Activated B cell treated with CpG ODN at 0.5 μM for 24 hours (primary cell): ENCODE data around the gene GCHFR. TPM values are rescaled to one million over a fixed set of nuclear protein-coding genes. Genes with fewer than 3 reads are reported as not detected.

Experiments used
- ATAC-seq: fragments of 200-7000 bp; cut with Tn5 transposase; one replicate; pipeline ENCODE4 v1.10.0; 2021; ENCODE audit warnings: low read depth, mild to moderate bottlenecking, moderate library complexity
- CTCF ChIA-PET: fragments of 350-600 bp; sonication (Branson Sonifier 250); formaldehyde crosslinking; loops from one replicate; lab custom pipeline; 2021; ENCODE audit warnings: antibody characterized with exemption; lab: Charles Lee
- POLR2A ChIA-PET: fragments of 350-600 bp; sonication (Branson Sonifier 250); formaldehyde crosslinking; loops from one replicate; lab custom pipeline; 2021; ENCODE audit warnings: antibody characterized with exemption; lab: Charles Lee
- DNase-seq: peaks from one replicate; pipeline ENCODE4 v3.0.0; 2022
- H3K27ac Mint-ChIP-seq: one replicate; pipeline ENCODE4 v1.8.0; 2020; ENCODE audit warnings: mixed read lengths
- H3K27me3 Mint-ChIP-seq: one replicate; pipeline ENCODE4 v1.8.0; 2021; ENCODE audit warnings: mixed read lengths
- H3K36me3 Mint-ChIP-seq: one replicate; pipeline ENCODE4 v1.8.0; 2021; ENCODE audit warnings: low read depth, mixed read lengths
- H3K4me1 Mint-ChIP-seq: one replicate; pipeline ENCODE4 v1.8.0; 2021; ENCODE audit warnings: mixed read lengths
- H3K4me3 Mint-ChIP-seq: one replicate; pipeline ENCODE4 v1.8.0; 2020; ENCODE audit warnings: mild to moderate bottlenecking, mixed read lengths
- H3K9me3 Mint-ChIP-seq: one replicate; pipeline ENCODE4 v1.8.0; 2020; ENCODE audit warnings: mixed read lengths
- intact Hi-C: fragments of 100-400 bp; cut with micrococcal nuclease; formaldehyde crosslinking; loops from one replicate; pipeline ENCODE4 v1.15.1; 2024
- total RNA-seq: library from RNA; stranded (reverse); gene quantifications from 2 replicates; pipeline ENCODE4 v1.2.3, GENCODE V29; 2022
- TF ChIP-seq, protein P1 (sequence below): fragments of 200-600 bp; IDR thresholded peaks from one replicate; pipeline ENCODE4 v1.8.0; 2022; ENCODE audit warnings: antibody characterized with exemption, mild to moderate bottlenecking

Gene GCHFR
- total RNA-seq, 1 donor from 2014 or later: 21.1 TPM

DNA sequence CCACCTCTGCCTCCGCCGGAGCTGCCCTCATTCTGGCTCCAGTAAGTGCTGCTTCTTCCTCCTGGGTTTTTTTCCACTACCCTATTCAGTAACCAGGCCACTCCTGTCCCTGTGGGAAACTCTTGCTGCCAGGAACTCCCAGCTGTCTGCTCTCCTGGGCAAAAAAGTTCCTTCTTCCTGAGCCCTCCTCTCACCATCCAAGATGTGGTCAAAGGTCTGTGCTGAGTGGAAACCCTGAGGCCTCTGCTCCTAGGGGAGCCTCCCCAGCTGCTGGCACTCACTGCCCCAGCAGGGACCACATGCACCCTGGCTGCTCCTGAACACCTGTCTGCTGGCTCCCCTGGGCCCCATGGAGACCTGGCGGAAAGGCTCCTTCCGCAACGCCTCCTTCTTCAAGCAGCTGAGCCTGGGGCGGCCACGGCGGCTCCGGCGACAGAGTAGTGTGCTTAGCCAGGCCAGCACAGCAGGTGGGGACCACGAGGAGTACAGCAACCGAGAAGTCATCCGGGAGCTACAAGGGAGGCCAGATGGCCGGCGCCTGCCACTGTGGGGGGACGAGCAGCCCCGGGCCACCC lies 6.4 kb downstream of the GCHFR start:
- peaks cover 52% of the 10 kb centered on the region for H3K4me1 Mint-ChIP-seq
- ATAC-seq (no peak), DNase-seq (peak; percentile 42)
- H3K36me3 Mint-ChIP-seq: peaks cover 27% of the 10 kb centered on the region
- TF ChIP-seq, protein P1, sequence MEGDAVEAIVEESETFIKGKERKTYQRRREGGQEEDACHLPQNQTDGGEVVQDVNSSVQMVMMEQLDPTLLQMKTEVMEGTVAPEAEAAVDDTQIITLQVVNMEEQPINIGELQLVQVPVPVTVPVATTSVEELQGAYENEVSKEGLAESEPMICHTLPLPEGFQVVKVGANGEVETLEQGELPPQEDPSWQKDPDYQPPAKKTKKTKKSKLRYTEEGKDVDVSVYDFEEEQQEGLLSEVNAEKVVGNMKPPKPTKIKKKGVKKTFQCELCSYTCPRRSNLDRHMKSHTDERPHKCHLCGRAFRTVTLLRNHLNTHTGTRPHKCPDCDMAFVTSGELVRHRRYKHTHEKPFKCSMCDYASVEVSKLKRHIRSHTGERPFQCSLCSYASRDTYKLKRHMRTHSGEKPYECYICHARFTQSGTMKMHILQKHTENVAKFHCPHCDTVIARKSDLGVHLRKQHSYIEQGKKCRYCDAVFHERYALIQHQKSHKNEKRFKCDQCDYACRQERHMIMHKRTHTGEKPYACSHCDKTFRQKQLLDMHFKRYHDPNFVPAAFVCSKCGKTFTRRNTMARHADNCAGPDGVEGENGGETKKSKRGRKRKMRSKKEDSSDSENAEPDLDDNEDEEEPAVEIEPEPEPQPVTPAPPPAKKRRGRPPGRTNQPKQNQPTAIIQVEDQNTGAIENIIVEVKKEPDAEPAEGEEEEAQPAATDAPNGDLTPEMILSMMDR: no peak
- intact Hi-C loops: no loop called here
- ChIA-PET CTCF (interaction anchor here (0.9 to 6.6 kb wide), 4 partner anchors 12 to 216 kb away, joined by 3 to 45 read pairs (median 8); no protein-coding TSS in a partner anchor), POLR2A (interaction anchor here (0.5 to 3.3 kb wide), 17 partner anchors 12 to 1199 kb away, joined by 3 to 49 read pairs (median 6); partner anchors contain the start of genes CCDC32, CHP1, DNAJC17 and EXD1)
- H3K27me3 Mint-ChIP-seq: no peaks in the 10 kb centered on the region
- peak overlapping the region; percentile 82 for H3K4me3 Mint-ChIP-seq
- peak overlapping the region; percentile 93 for H3K27ac Mint-ChIP-seq
- H3K9me3 Mint-ChIP-seq: no peaks in the 10 kb centered on the region

DNA sequence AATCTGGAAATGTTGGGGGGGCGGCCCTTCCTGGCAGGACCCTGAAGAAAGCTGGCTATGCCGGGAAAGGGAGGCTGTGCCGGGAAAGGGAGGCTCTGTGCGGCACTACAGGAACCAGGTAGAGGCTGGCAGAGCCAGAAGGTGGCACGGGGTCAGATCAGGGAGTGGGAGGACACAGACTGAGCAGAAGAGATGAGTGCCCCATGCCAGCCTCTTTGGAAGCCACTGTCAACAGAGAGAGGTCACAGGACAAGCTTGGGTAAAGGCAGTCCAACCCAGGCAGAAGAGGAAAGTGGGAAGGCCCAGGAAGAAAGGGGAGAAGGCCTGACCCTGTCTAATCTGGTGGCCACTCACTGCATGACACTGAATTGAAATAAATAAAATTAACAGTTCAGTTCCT lies 7.4 kb downstream of the GCHFR start:
- Mint-ChIP-seq H3K9me3 (no peaks in the 10 kb centered on the region), H3K36me3 (peaks cover 37% of the 10 kb centered on the region), H3K27ac (peak overlapping the region; percentile 59), H3K4me1 (peaks cover 47% of the 10 kb centered on the region), H3K4me3 (no peak overlapping the region), H3K27me3 (no peaks in the 10 kb centered on the region)
- CTCF ChIA-PET: interaction anchor here (6.6 kb wide), 1 partner anchor 11 kb away, joined by 45 read pairs; no protein-coding TSS in a partner anchor
- DNase-seq (no peak), ATAC-seq (no peak)
- POLR2A ChIA-PET: interaction anchor here (1.0 to 3.3 kb wide), 6 partner anchors 13 to 463 kb away, joined by 4 to 49 read pairs (median 16); partner anchors contain the start of genes DNAJC17, PLCB2, RAD51 and RPUSD2
- TF ChIP-seq, protein P1: no peak
- intact Hi-C loops: no loop called here

DNA sequence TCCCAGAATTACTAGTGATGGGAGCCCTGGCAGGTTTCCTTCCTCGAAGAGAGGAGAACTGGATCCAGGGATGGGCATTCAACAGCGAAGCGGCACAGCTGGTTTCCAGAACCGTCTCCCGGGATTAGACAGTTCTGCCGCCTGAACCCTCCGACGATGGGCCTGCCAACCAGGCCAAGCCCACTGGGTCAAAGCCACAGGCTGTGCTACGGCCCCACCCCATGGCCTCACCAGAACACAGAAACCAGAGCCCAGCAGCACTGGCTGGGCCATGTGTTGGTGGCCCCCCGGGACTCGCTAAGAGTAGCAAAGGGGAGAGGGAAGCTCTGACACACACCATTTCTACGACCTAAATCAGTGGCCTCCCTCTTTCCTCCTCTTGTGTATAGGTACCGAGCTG lies 8.1 kb downstream of the GCHFR start:
- H3K9me3 Mint-ChIP-seq: no peaks in the 10 kb centered on the region
- CTCF ChIA-PET: interaction anchor here (1.0 to 6.6 kb wide), 2 partner anchors 10 to 25 kb away, joined by 5 to 45 read pairs; no protein-coding TSS in a partner anchor
- H3K4me1 Mint-ChIP-seq: peaks cover 47% of the 10 kb centered on the region
- DNase-seq (no peak), ATAC-seq (no peak)
- intact Hi-C loops: no loop called here
- POLR2A ChIA-PET: interaction anchor here (0.9 to 1.0 kb wide), 2 partner anchors 35 to 77 kb away, joined by 3 to 8 read pairs; partner anchors contain the start of genes RAD51 and ZFYVE19
- peak overlapping the region; percentile 60 for H3K27ac Mint-ChIP-seq
- TF ChIP-seq, protein P1: no peak
- peaks cover 44% of the 10 kb centered on the region for H3K36me3 Mint-ChIP-seq
- H3K4me3 Mint-ChIP-seq: no peak overlapping the region
- no peaks in the 10 kb centered on the region for H3K27me3 Mint-ChIP-seq

DNA sequence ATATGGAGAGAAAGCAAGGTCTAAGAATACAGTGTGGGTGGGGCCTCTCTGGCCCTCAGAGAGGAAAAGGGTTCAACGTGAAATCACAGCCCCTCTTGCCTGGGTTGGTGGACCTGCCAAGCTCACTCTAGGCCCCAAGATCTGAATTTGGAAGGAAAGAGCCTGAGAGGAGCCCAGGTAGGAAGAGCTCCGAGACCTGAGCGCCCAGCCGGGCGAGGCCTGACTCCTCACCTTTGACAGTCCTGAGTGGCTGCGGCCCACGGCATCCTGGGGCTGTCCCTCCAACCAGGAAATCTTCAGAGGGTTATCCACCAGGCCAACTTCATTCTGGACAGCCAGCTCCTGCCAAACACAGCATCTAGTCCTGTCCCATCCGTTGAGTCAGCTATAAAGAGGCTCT lies 9.6 kb downstream of the GCHFR start:
- Mint-ChIP-seq H3K4me3 (no peak overlapping the region), H3K27ac (no peak overlapping the region), H3K4me1 (peaks cover 42% of the 10 kb centered on the region), H3K36me3 (peaks cover 46% of the 10 kb centered on the region), H3K9me3 (no peaks in the 10 kb centered on the region), H3K27me3 (no peaks in the 10 kb centered on the region)
- TF ChIP-seq, protein P1: no peak
- DNase-seq: no peak
- POLR2A ChIA-PET: interaction anchor here (0.7 kb wide), 2 partner anchors 16 to 1199 kb away, joined by 5 to 8 read pairs; no protein-coding TSS in a partner anchor
- intact Hi-C loops: no loop called here
- CTCF ChIA-PET: interaction anchor here (0.7 kb wide), 1 partner anchor 9 kb away, joined by 3 read pairs; no protein-coding TSS in a partner anchor
- ATAC-seq: no peak

DNA sequence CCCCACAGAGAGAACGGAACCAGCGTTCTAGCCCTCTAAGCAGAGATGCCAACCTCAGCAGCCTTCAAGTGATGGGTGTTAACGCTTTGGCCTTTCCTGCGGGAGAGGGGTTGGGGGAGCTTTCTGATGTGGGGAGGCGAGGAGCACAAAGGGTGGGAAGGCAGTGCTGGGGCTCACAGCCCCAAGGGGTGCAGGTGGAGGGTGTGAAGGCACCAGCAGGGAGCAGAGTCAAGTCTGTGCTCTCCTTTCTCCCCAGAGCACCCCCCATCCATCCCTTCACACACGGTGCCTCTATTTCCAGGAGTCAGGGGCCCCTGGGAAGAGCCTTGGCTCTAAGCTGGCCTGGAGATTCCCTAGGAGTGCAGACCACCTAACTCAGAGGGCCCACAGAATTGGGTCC lies 10.0 kb downstream of the GCHFR start:
- CTCF ChIA-PET: interaction anchor here (0.7 kb wide), 1 partner anchor 9 kb away, joined by 3 read pairs; no protein-coding TSS in a partner anchor
- intact Hi-C loops: no loop called here
- no peak for ATAC-seq
- TF ChIP-seq, protein P1: no peak
- Mint-ChIP-seq H3K27me3 (no peaks in the 10 kb centered on the region), H3K36me3 (peaks cover 46% of the 10 kb centered on the region), H3K27ac (no peak overlapping the region), H3K4me1 (peaks cover 38% of the 10 kb centered on the region), H3K9me3 (no peaks in the 10 kb centered on the region), H3K4me3 (no peak overlapping the region)
- POLR2A ChIA-PET: no interaction called here
- DNase-seq: no peak
